Kidney tubule cell (primary cell): ENCODE results near the gene C6orf89.

ENCODE experiments used
- DNase-seq: peaks from one replicate; pipeline ENCODE4 v3.0.0-alpha.2; 2018; ENCODE audit warnings: low spot score

The C6orf89 gene

DNA sequence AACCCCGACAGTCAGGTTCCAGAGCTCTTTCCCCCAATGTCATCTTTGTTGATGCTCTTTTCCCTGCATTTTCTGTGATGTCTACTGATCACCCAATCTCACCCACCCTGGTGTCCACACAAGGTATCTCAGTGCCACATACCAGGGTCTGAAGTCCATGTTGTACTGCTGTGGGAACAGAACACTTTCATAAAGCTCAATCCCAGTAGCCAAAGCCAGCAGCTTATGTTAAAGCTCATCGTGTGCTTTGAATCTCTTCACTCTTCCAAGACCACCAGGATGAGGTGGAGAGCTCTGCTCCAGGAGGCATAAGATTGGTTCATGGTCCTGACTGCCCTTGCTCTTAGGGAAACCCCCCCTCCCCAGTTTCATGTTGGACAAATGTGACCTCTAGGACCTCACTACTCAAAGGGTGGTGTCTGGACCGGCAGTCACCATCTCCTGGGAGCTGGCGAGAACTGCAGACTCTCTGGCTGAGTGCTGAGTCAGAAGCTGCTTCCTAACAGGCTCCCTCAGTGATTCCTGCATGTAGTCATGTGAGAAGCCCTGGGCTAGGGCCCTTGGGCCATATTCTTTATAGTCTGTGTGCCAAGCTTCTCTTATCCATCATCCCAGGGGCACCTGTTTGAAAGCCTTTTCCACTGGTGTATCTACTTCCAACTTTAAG, 33.1 kb upstream of the C6orf89 start:
- peak; percentile 77 for DNase-seq

- peak; percentile 81 for DNase-seq
Observed at GRCh38 chr6:36853325-36853724, 32.4 kb upstream of the C6orf89 start.

DNA sequence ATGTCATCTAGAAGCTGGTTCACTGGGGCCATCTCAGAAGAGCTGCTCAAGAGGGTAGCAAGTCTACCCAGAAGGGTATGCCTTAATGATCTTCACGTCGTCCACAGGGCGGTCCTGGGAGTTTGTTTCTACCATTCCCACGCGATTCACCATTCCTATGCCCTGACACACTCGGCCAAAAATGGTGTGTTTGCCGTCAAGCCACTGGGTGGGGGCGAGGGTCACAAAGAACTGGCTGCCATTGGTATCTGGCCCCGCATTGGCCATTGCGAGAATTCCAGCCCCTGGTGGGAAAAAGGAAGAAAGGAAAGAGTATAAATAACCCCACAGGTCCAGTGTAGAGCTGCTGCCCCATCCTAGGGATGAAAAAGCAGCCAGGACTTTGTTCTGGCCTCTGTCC, 30.0 kb upstream of the C6orf89 start:
- no peak for DNase-seq

DNA sequence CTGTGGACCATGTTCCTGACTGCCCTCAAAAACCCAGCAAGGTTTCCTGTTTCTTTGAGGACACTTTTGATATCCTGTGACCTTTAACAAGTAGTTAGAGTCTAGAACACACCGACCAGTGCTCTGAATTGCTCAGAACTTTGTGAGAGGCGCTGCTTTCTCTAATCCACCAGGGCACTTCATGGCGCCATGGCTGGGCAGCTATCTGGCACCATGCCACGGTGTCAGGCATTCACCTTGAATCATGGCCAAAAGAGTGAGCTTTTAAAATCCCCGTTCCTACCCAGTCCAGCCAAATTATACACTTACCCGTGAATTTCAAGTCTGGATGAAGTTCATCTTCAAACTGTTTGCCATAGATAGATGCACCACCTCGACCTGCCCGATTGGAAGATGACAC, 29.5 kb upstream of the C6orf89 start:
- DNase-seq: peak; percentile 21

DNA sequence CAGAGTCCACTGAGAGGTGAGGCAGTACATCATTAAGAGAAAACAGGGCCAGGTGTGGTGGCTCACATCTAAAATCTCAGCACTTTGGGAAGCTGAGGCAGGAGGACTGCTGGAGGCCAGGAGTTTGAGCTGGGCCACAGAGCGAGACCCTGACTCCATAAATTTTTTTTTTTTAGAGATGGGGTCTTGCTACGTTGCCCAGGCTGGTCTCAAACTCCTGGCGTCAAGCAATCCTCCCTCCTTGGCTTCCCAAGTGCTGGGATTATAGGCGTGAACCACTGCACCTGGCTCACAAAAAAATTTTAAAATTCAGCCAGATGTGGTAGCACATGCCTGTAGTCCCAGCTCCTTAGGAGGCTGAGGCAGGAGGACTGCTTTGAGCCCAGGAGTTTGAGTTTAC, 28.4 kb upstream of the C6orf89 start:
- DNase-seq: no peak

DNA sequence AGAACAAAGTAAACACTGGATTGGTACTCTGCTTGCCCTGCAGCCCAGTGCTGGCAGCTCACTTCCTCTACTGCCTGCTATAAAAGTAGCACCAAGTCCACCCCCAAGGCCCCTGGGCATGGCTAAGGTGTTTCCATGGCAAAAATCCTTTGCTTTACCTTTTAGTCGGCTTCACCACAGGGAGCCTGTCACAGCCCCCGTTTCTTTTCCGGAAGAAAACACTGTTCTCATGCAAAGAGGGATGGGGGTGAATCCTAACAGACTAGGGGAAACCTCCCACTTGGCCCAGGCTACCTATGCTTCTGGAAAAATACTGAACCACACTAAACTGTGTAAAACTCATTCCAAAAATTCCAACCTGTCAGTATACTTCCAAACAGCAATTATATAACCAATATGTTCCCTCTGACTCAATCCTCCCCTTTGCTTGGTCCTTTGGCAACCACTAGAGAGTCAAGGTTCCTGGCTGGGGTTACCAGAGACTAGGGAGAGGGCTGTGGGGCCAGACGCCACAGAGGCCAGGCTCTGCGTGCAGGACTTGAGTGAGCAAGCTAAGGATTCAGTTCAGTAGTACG, 27.3 kb upstream of the C6orf89 start:
- no peak for DNase-seq

DNA sequence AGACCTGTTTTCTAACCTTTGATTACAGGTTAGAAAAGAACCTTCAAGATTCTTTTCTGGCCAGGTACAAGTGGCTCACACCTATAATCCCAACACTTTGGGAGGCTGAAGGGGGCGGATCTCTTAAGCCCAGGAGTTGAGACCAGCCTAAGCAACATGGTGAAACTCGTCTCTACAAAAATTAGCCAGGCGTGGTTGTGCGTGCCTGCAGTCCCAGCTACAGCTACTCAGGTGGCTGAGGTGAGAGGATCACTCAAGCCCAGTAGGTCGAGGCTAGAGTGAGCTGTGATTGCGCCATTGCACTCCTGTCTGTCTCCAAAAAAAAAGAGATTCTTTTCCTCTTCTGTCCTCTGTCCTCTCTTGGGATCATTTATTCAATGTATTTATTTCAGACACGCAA, 25.6 kb upstream of the C6orf89 start:
- DNase-seq: no peak

GRCh38 chr6:36862164-36862847, 23.4 kb upstream of the C6orf89 start:
- DNase-seq: no peak

- no peak for DNase-seq
Observed at GRCh38 chr6:36862848-36863382, 22.8 kb upstream of the C6orf89 start.

DNA sequence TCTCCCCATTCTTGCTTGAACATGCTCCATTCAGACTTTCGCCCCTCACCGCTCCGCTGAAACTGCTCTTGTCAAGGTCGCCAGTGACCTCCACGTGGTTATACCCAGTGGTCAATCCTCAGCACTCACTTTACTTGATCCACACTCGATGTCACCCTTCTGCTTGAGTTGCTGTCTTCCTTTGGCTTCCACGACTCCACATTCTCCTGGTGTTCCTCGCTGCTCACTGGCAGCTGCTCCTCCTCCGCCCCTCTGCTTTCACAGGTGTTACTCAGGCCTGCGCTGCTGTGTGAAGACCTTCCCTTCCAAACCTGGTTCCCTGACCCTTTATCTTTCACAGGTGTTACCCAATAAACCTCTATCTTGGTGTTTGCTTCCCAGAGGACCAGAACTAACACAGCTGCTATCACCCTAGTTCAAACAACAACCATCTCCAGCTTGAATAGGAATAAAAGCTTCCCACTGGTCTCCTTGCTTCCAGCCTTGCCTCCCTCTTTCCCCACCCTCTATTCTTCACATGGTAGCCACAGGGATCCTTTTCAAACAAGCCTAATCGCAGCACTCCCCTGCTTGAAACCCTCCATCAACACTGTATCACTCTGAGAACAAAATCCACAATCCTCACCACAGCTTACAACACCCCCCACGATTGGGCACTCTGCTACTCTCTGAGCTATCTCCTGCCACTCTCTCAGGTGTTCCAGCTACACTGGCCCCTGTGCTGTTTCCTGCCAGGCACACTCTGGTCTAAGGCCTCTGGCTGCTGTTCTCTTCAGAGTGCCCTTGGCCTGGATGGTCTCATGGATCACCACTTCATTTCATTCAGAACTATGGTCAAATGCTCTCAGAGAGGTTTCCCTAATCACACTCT, 21.8 kb upstream of the C6orf89 start:
- DNase-seq: no peak

- DNase-seq: no peak
Observed at GRCh38 chr6:36865835-36866234, 19.9 kb upstream of the C6orf89 start.

GRCh38 chr6:36867471-36868224, 18.1 kb upstream of the C6orf89 start:
- no peak for DNase-seq

- no peak for DNase-seq
Observed at GRCh38 chr6:36871686-36872085, 14.1 kb upstream of the C6orf89 start.

DNA sequence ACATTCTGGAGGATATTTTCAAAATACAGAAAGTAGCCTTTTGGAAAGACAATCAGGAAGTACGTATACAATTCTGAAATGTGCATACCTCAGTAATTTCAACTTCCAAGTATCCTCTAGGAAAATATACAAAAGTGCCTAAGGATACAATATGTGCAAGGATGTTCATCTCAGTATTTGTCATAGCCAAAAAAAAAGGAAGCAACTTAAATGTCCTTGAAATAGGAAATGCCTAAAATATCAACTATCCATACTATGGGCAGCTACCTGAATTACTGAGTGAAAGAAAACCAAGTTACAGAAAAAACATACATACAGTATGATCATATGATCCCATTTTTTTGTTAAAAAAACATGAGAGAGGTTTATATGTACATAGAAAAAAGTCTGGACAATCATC, 12.6 kb upstream of the C6orf89 start:
- DNase-seq: no peak

- DNase-seq: peak; percentile 28
Observed at GRCh38 chr6:36873612-36874442, 11.9 kb upstream of the C6orf89 start.

GRCh38 chr6:36874443-36875249, 11.1 kb upstream of the C6orf89 start, which contains the start of gene PPIL1:
TSS of gene PPIL1 (minus strand) at chr6:36874803. CDS start at chr6:36874772, 31 bp downstream.
- DNase-seq: peak; percentile 89

- DNase-seq: no peak
Observed at GRCh38 chr6:36875250-36875633, 10.5 kb upstream of the C6orf89 start.

DNA sequence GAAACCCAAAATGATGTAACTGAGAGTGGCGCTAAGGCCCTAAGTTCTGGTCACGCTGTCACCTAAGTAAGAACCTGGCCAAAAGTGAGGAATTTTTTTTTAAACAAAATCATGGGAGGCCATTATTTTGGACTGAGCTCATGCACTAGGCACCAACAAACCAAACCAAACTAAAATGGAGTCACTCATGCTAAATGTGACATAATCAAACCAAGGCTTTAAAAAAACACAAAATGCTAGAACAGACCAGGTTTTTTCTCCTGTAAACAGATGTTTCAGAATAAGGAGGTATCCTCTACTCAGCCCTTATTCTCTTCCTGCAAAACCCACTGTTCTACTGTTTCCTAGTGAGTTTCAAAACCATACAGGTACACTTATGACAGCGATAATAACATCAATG, 1.1 kb upstream of the C6orf89 start:
- no peak for DNase-seq

DNA sequence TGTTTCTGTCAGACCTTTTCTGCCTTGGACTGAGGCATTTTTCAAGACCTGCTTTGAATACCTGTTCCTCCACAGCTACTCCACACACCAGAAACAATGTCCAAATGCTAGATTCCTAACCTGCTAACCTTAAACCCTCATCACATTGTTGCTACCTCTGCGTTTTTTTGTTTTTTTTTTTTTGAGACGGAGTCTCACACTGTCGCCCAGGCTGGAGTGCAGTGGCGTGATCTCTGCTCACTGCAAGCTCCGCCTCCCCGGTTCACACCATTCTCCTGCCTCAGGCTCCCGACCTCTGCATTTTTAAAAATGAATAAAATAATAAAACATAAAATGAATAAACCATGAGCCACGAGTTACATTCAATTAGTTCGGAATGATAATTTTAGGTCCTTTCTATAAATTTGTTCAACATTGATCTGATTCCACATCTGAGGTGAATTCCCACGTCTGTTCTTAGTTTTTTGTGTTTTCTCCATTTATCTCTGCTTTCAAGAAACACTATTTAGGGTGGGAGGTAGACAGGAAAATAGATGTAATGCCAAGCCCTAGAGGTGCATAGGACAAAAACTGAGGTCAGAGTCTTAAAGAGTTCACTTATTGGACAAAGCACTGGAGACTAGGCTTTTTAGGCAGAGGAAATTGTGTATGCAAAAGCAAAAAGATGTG, 1.3 kb downstream of the C6orf89 start:
- no peak for DNase-seq
